GM08714 (cell line): ENCODE measurements around the gene CEP128.
"Not testable (repeated sequence)": the region's sequence is repeated elsewhere in the genome, so short reads cannot be mapped to it uniquely, and the experiment has no call there.

Source experiments
- H3K4me3 ChIP-seq: fragments of 200-500 bp; sonication (Bioruptor generic); 2 replicates; pipeline ENCODE4 v1.5.1; 2014; ENCODE audit warnings: mild to moderate bottlenecking, low read length, inconsistent platforms
- ZNF274 ChIP-seq: IDR thresholded peaks from 2 replicates; pipeline ENCODE4 v1.6.1; 2012; ENCODE audit warnings: mild to moderate bottlenecking, low read depth, low read length

CEP128 gene

GRCh38 chr14:80958226-80958625 is 16.7 kb upstream of the CEP128 start:
- no peak for TF ChIP-seq ZNF274
- H3K4me3 ChIP-seq, result no peak overlapping the region

GRCh38 chr14:80957613-80958012 is 16.1 kb upstream of the CEP128 start:
- TF ChIP-seq ZNF274, result no peak
- H3K4me3 ChIP-seq, result no peak overlapping the region

- no peak for TF ChIP-seq ZNF274
- no peak overlapping the region for H3K4me3 ChIP-seq
Measured at GRCh38 chr14:80956922-80957321, 15.4 kb upstream of the CEP128 start.

- no peak overlapping the region for H3K4me3 ChIP-seq
Measured at GRCh38 chr14:80956102-80956501, 14.6 kb upstream of the CEP128 start.

GRCh38 chr14:80955416-80955941 is 13.9 kb upstream of the CEP128 start, which contains the start of gene TSHR:
Gene TSHR (plus strand): TSS chr14:80955621. CDS start chr14:80955681, 60 bp downstream.
- TF ChIP-seq ZNF274, result no peak
- H3K4me3 ChIP-seq, result peak within 1 kb of the TSS; percentile 42; the same call in 1 of the 2 replicates

More at GRCh38 chr14:80956102-80956501, 14.6 kb upstream of the CEP128 start:
- no peak for TF ChIP-seq ZNF274

- H3K4me3 ChIP-seq, result peak overlapping the region; percentile 42; the same call in 1 of the 2 replicates
- no peak for TF ChIP-seq ZNF274
Measured at GRCh38 chr14:80954687-80955299, 13.3 kb upstream of the CEP128 start.

GRCh38 chr14:80953211-80953610 is 11.7 kb upstream of the CEP128 start:
- H3K4me3 ChIP-seq, result not testable (repeated sequence)

GRCh38 chr14:80951491-80951890 is 10.0 kb upstream of the CEP128 start:
- H3K4me3 ChIP-seq, result no peak overlapping the region
- TF ChIP-seq ZNF274, result no peak

GRCh38 chr14:80948291-80948690 is 6.8 kb upstream of the CEP128 start:
- H3K4me3 ChIP-seq, result no peak overlapping the region
- TF ChIP-seq ZNF274, result no peak

- no peak overlapping the region for H3K4me3 ChIP-seq
- no peak for TF ChIP-seq ZNF274
Measured at GRCh38 chr14:80946797-80947196, 5.3 kb upstream of the CEP128 start.

- no peak for TF ChIP-seq ZNF274
- H3K4me3 ChIP-seq, result no peak overlapping the region
Measured at GRCh38 chr14:80946187-80946586, 4.6 kb upstream of the CEP128 start.

GRCh38 chr14:80944861-80945617 is 3.5 kb upstream of the CEP128 start:
- no peak for TF ChIP-seq ZNF274
- no peak overlapping the region for H3K4me3 ChIP-seq

GRCh38 chr14:80942191-80942600 is 658 bp upstream of the CEP128 start:
- TF ChIP-seq ZNF274, result no peak
- H3K4me3 ChIP-seq, result peak overlapping the region; percentile 91; the same call in 1 of the 2 replicates

GRCh38 chr14:80940146-80940545 is 1.4 kb downstream of the CEP128 start:
- no peak overlapping the region for H3K4me3 ChIP-seq
- no peak for TF ChIP-seq ZNF274

- no peak overlapping the region for H3K4me3 ChIP-seq
- TF ChIP-seq ZNF274, result no peak
Measured at GRCh38 chr14:80933686-80934085, 7.9 kb downstream of the CEP128 start.
